Parathyroid adenoma (tissue), 2 donors: ENCODE results near the gene JPH3.

ENCODE experiments used
- H2AFZ ChIP-seq: fragments of 300-600 bp; sonication (generic); one replicate; pipeline ENCODE4 v1.7.0; 2017; ENCODE audit warnings: antibody characterized with exemption, mild to moderate bottlenecking
- H3K27ac ChIP-seq: fragments of 300-600 bp; sonication (generic); one replicate; pipeline ENCODE4 v1.7.0; 2017
- H3K27me3 ChIP-seq: fragments of 300-600 bp; sonication (generic); one replicate; pipeline ENCODE4 v1.7.0; 2017; ENCODE audit warnings: low read length; ENCODE audit not compliant: control insufficient read depth, insufficient read depth
- H3K36me3 ChIP-seq: fragments of 300-600 bp; sonication (generic); one replicate; pipeline ENCODE4 v1.7.0; 2017; ENCODE audit warnings: low read length; ENCODE audit not compliant: control insufficient read depth, insufficient read depth
- H3K4me1 ChIP-seq: fragments of 300-600 bp; sonication (generic); one replicate; pipeline ENCODE4 v1.7.0; 2017; ENCODE audit warnings: control low read depth
- H3K4me2 ChIP-seq: fragments of 300-600 bp; sonication (generic); one replicate; pipeline ENCODE4 v1.7.0; 2017; ENCODE audit warnings: low read length
- H3K4me3 ChIP-seq: fragments of 300-600 bp; sonication (generic); one replicate; pipeline ENCODE4 v1.7.0; 2017; ENCODE audit warnings: low read depth, low read length
- H3K79me2 ChIP-seq: fragments of 300-600 bp; sonication (generic); one replicate; pipeline ENCODE4 v1.7.0; 2017; ENCODE audit warnings: control low read depth
- H3K9ac ChIP-seq: fragments of 300-600 bp; sonication (generic); one replicate; pipeline ENCODE4 v1.7.0; 2017; ENCODE audit warnings: mild to moderate bottlenecking
- H3K9me3 ChIP-seq: fragments of 300-600 bp; sonication (generic); one replicate; pipeline ENCODE4 v1.7.0; 2017; ENCODE audit warnings: low read length; ENCODE audit not compliant: control insufficient read depth
- CTCF ChIP-seq: fragments of 300-600 bp; sonication (generic); IDR thresholded peaks from one replicate; pipeline ENCODE4 v1.7.0; 2017; ENCODE audit warnings: antibody characterized with exemption, mild to moderate bottlenecking
- donor health status: primary hyperparathyroidism.

The JPH3 gene

GRCh38 chr16:87583453-87584131 is 18.7 kb upstream of the JPH3 start:
- no peak overlapping the region for H2AFZ ChIP-seq
- H3K9ac ChIP-seq = no peak overlapping the region
- H3K79me2 ChIP-seq = no peaks in the 10 kb centered on the region
- H3K27ac ChIP-seq = no peak overlapping the region
- H3K27me3 ChIP-seq = no peaks in the 10 kb centered on the region
- no peaks in the 10 kb centered on the region for H3K36me3 ChIP-seq
- H3K4me3 ChIP-seq = no peak overlapping the region
- no peak for TF ChIP-seq CTCF
- H3K9me3 ChIP-seq = no peaks in the 10 kb centered on the region
- no peaks in the 10 kb centered on the region for H3K4me1 ChIP-seq
- H3K4me2 ChIP-seq = no peak overlapping the region

- H3K27ac ChIP-seq = no peak overlapping the region
- H3K9ac ChIP-seq = no peak overlapping the region
- H3K27me3 ChIP-seq = no peaks in the 10 kb centered on the region
- no peak for TF ChIP-seq CTCF
- H3K36me3 ChIP-seq = no peaks in the 10 kb centered on the region
- no peak overlapping the region for H2AFZ ChIP-seq
- H3K4me1 ChIP-seq = no peaks in the 10 kb centered on the region
- no peaks in the 10 kb centered on the region for H3K9me3 ChIP-seq
- no peak overlapping the region for H3K4me3 ChIP-seq
- H3K4me2 ChIP-seq = no peak overlapping the region
- H3K79me2 ChIP-seq = no peaks in the 10 kb centered on the region
Measured at GRCh38 chr16:87584271-87584670, 18.0 kb upstream of the JPH3 start.

- Histone ChIP-seq H3K4me3 (no peak overlapping the region), H3K9me3 (no peaks in the 10 kb centered on the region), H3K79me2 (no peaks in the 10 kb centered on the region), H3K27me3 (no peaks in the 10 kb centered on the region), H2AFZ (no peak overlapping the region), H3K36me3 (no peaks in the 10 kb centered on the region), H3K4me2 (no peak overlapping the region), H3K4me1 (no peaks in the 10 kb centered on the region), H3K27ac (no peak overlapping the region), H3K9ac (no peak overlapping the region)
- TF ChIP-seq CTCF = no peak
Measured at GRCh38 chr16:87584975-87585374, 17.3 kb upstream of the JPH3 start.

GRCh38 chr16:87585442-87586200 is 16.7 kb upstream of the JPH3 start:
- no peak overlapping the region for H3K9ac ChIP-seq
- H3K27ac ChIP-seq = no peak overlapping the region
- no peak overlapping the region for H3K4me3 ChIP-seq
- no peaks in the 10 kb centered on the region for H3K27me3 ChIP-seq
- H3K4me1 ChIP-seq = no peaks in the 10 kb centered on the region
- H3K36me3 ChIP-seq = no peaks in the 10 kb centered on the region
- H2AFZ ChIP-seq = no peak overlapping the region
- H3K4me2 ChIP-seq = no peak overlapping the region
- no peaks in the 10 kb centered on the region for H3K9me3 ChIP-seq
- H3K79me2 ChIP-seq = no peaks in the 10 kb centered on the region
- TF ChIP-seq CTCF = no peak
